Measurements from ENCODE around the gene MT1A.

The MT1A gene

GRCh38 chr16:56613706-56614105 is 24.8 kb upstream of the MT1A start:
- Histone ChIP-seq H3K9me3 (ENCODE audit: insufficient read depth, low read length, severe bottlenecking) (no peaks in the 10 kb centered on the region), H3K27ac (ENCODE audit: low read length) (no peak overlapping the region), H3K27me3 (ENCODE audit: insufficient read depth, low read length, poor library complexity) (peaks cover 7% of the 10 kb centered on the region), H3K79me2 (ENCODE audit: insufficient read depth, low read length) (no peaks in the 10 kb centered on the region), H3K4me3 (ENCODE audit: low read depth in 1 of 2, low read length in 2 of 2) (no peak overlapping the region), H3K36me3 (ENCODE audit: insufficient read depth, low read length) (no peaks in the 10 kb centered on the region), H2AFZ (ENCODE audit: low read depth, low read length) (no peak overlapping the region), H3K9ac (ENCODE audit: low read depth, low read length) (no peak overlapping the region), H4K20me1 (ENCODE audit: insufficient read depth, low read length) (no peaks in the 10 kb centered on the region), H3K4me2 (ENCODE audit: insufficient read depth, low read length) (no peak overlapping the region), H3K4me1 (ENCODE audit: insufficient read depth, low read length) (peaks cover 25% of the 10 kb centered on the region)
- DNase-seq (no peak), ATAC-seq (ENCODE audit: insufficient read depth, low read depth) (no peak)
- TF ChIP-seq EZH2 (IDR thresholded peaks at IDR 0.05; ENCODE audit: borderline replicate concordance, low read depth, low read length, severe bottlenecking) (no peak), CTCF (IDR thresholded peaks at IDR 0.05; ENCODE audit: borderline replicate concordance, extremely low read depth, low read length, poor library complexity, severe bottlenecking) (no peak)

- H3K27ac ChIP-seq (ENCODE audit: low read length) = no peak overlapping the region
- DNase-seq = no peak
These were observed 23.9 kb upstream of the MT1A start for GRCh38 chr16:56614549-56614991.

GRCh38 chr16:56615353-56615752 is 23.1 kb upstream of the MT1A start:
- no peaks in the 10 kb centered on the region for H4K20me1 ChIP-seq (ENCODE audit: insufficient read depth, low read length)
- H3K79me2 ChIP-seq (ENCODE audit: insufficient read depth, low read length) = no peaks in the 10 kb centered on the region
- H3K27me3 ChIP-seq (ENCODE audit: insufficient read depth, low read length, poor library complexity) = peaks cover 7% of the 10 kb centered on the region
- peaks cover 8% of the 10 kb centered on the region for H3K4me1 ChIP-seq (ENCODE audit: insufficient read depth, low read length)
- ATAC-seq (ENCODE audit: insufficient read depth, low read depth) (no peak), DNase-seq (no peak)
- H2AFZ ChIP-seq (ENCODE audit: low read depth, low read length) = no peak overlapping the region
- no peak overlapping the region for H3K27ac ChIP-seq (ENCODE audit: low read length)
- H3K9me3 ChIP-seq (ENCODE audit: insufficient read depth, low read length, severe bottlenecking) = no peaks in the 10 kb centered on the region
- no peak overlapping the region for H3K9ac ChIP-seq (ENCODE audit: low read depth, low read length)
- H3K4me2 ChIP-seq (ENCODE audit: insufficient read depth, low read length) = no peak overlapping the region
- no peaks in the 10 kb centered on the region for H3K36me3 ChIP-seq (ENCODE audit: insufficient read depth, low read length)
- TF ChIP-seq EZH2 (IDR thresholded peaks at IDR 0.05; ENCODE audit: borderline replicate concordance, low read depth, low read length, severe bottlenecking) (no peak), CTCF (IDR thresholded peaks at IDR 0.05; ENCODE audit: borderline replicate concordance, extremely low read depth, low read length, poor library complexity, severe bottlenecking) (no peak)
- H3K4me3 ChIP-seq (ENCODE audit: low read depth in 1 of 2, low read length in 2 of 2) = no peak overlapping the region

More at GRCh38 chr16:56614549-56614991, 23.9 kb upstream of the MT1A start:
- ATAC-seq (ENCODE audit: insufficient read depth, low read depth) = no peak
- no peak overlapping the region for H3K4me2 ChIP-seq (ENCODE audit: insufficient read depth, low read length)
- no peaks in the 10 kb centered on the region for H3K9me3 ChIP-seq (ENCODE audit: insufficient read depth, low read length, severe bottlenecking)
- peaks cover 16% of the 10 kb centered on the region for H3K4me1 ChIP-seq (ENCODE audit: insufficient read depth, low read length)
- H3K9ac ChIP-seq (ENCODE audit: low read depth, low read length) = no peak overlapping the region
- peaks cover 7% of the 10 kb centered on the region for H3K27me3 ChIP-seq (ENCODE audit: insufficient read depth, low read length, poor library complexity)
- no peaks in the 10 kb centered on the region for H4K20me1 ChIP-seq (ENCODE audit: insufficient read depth, low read length)
- H3K4me3 ChIP-seq (ENCODE audit: low read depth in 1 of 2, low read length in 2 of 2) = no peak overlapping the region
- TF ChIP-seq EZH2 (IDR thresholded peaks at IDR 0.05; ENCODE audit: borderline replicate concordance, low read depth, low read length, severe bottlenecking) = no peak
- TF ChIP-seq CTCF (IDR thresholded peaks at IDR 0.05; ENCODE audit: borderline replicate concordance, extremely low read depth, low read length, poor library complexity, severe bottlenecking) = no peak
- H3K36me3 ChIP-seq (ENCODE audit: insufficient read depth, low read length) = no peaks in the 10 kb centered on the region
- H2AFZ ChIP-seq (ENCODE audit: low read depth, low read length) = no peak overlapping the region
- H3K79me2 ChIP-seq (ENCODE audit: insufficient read depth, low read length) = no peaks in the 10 kb centered on the region
